AG04449 (cell line): ENCODE results near the gene TAPT1.

Source experiments
- CTCF ChIA-PET: fragments of 350-600 bp; formaldehyde crosslinking; extraction: SDS; loops from one replicate; lab custom pipeline; 2021; ENCODE audit warnings: antibody characterized with exemption; lab: Yijun Ruan, JAX
- POLR2A ChIA-PET: fragments of 400-600, 350-600 bp; formaldehyde crosslinking; extraction: SDS; loops from one replicate; lab custom pipeline; 2020; ENCODE audit warnings: antibody characterized with exemption, inconsistent platforms; lab: Yijun Ruan, JAX
- DNase-seq: peaks from one replicate; pipeline ENCODE4 v3.0.0-alpha.2; 2010; ENCODE audit warnings: low read depth, low spot score
- H3K4me3 ChIP-seq: 2 replicates; pipeline ENCODE4 v1.5.1; 2011; ENCODE audit warnings: low read depth, mild to moderate bottlenecking, control low read depth, low read length
- TF ChIP-seq, protein P1 (sequence below): IDR thresholded peaks from one replicate; pipeline ENCODE4 v1.5.1; 2011; ENCODE audit warnings: mild to moderate bottlenecking, moderate library complexity, low read length, control low read depth, inconsistent platforms; ENCODE audit not compliant: insufficient read depth; ENCODE audit errors: missing control alignments

TAPT1 gene

DNA sequence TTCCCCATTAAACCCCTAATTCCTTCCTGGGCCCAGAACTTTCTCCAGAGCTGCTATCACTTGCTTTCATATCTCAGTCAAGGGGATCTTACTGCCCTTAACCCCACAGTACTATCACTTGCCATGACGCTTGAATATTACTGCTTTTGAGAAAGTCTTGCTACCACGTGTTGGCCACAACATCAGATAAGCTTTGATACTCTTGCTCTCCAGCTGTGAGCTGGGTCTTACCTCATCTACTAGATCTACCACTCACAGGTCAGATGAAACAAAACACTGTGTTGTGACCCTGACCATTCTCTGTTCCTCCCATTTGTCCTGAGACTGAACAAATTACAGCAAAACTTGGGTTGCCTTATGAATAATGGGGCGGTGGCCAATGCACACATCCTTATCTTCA lies 12.1 kb upstream of the TAPT1 start:
- TF ChIP-seq, protein P1, sequence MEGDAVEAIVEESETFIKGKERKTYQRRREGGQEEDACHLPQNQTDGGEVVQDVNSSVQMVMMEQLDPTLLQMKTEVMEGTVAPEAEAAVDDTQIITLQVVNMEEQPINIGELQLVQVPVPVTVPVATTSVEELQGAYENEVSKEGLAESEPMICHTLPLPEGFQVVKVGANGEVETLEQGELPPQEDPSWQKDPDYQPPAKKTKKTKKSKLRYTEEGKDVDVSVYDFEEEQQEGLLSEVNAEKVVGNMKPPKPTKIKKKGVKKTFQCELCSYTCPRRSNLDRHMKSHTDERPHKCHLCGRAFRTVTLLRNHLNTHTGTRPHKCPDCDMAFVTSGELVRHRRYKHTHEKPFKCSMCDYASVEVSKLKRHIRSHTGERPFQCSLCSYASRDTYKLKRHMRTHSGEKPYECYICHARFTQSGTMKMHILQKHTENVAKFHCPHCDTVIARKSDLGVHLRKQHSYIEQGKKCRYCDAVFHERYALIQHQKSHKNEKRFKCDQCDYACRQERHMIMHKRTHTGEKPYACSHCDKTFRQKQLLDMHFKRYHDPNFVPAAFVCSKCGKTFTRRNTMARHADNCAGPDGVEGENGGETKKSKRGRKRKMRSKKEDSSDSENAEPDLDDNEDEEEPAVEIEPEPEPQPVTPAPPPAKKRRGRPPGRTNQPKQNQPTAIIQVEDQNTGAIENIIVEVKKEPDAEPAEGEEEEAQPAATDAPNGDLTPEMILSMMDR: no peak
- no peak for DNase-seq
- POLR2A ChIA-PET: no interaction called here
- H3K4me3 ChIP-seq: no peak overlapping the region
- CTCF ChIA-PET: no interaction called here

DNA sequence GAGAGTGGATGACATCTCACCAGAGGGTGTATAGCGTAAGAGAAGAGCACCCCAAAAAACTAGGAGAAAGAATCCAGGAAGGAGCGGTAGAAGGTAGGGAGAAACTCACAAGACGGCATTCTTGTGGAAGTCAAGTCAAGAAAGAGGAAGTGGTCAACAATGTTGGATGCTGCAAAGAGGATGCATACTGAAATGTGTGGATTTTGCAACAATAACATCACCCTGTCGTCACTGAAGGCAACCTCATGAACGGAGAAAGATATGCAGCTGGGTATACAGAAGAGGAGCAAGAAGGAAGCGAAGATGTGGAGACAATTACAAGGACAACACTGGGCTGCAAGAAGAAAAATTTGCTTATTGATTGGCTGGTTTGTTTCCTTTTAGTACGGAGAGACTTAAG lies 11.4 kb upstream of the TAPT1 start:
- CTCF ChIA-PET: no interaction called here
- no peak overlapping the region for H3K4me3 ChIP-seq
- no peak for DNase-seq
- POLR2A ChIA-PET: no interaction called here
- TF ChIP-seq, protein P1: no peak

DNA sequence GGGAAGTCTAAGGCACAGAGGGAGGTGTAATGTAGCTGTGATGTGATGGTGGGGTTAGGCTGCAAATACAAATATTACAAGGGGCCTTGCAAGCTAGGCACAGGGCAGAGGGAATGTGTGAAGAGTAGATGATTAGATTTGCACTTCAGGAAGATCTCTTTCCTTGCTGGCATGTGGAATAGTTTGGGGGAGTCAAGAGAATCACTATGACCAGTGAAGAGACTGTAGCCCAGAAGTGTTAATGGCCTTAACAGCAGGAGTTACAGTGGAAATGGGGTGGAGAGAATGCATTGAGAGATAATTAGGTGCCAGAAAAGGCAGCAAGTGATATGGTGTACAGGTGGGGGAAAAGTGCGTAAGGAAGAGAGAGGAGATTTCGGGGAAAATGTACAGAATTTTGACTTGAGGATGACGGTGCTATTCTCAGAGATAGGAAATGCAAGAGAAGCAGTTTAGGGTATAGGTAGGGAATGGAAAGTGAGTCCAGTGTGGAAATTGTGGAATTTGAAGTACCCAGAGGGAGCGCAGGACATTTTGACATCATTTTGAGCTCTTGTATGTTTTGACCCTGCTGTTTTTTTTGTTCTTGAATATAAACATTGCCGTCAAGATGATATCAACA lies 10.2 kb upstream of the TAPT1 start:
- DNase-seq: no peak
- ChIA-PET CTCF (interaction anchor here (0.6 to 2.2 kb wide), 5 partner anchors 9 to 411 kb away, joined by 3 to 8 read pairs (median 3); no protein-coding TSS in a partner anchor), POLR2A (no interaction called here)
- H3K4me3 ChIP-seq: no peak overlapping the region
- TF ChIP-seq, protein P1: no peak

DNA sequence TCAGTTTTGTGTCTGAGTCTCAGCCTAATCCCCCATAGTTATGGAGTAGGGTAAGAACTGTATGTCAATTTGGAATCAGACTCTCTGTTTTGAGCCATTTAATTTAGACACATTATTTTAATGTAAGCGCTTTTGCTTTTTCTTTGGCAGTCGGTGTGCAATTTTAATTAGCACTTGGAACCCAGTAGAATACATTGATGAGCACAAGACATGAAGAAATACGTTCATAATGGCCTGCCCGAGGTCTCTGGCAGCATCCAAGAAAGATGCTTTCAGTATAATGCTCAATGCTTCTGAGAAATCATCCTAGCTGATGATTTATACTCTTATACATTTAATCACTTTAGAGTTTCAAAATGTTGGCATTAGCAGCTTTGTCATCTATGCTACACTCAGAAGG lies 8.9 kb upstream of the TAPT1 start:
- TF ChIP-seq, protein P1: no peak
- CTCF ChIA-PET: interaction anchor here (0.9 to 2.2 kb wide), 3 partner anchors 12 to 349 kb away, joined by 3 to 8 read pairs (median 3); no protein-coding TSS in a partner anchor
- POLR2A ChIA-PET: no interaction called here
- H3K4me3 ChIP-seq: no peak overlapping the region
- no peak for DNase-seq

DNA sequence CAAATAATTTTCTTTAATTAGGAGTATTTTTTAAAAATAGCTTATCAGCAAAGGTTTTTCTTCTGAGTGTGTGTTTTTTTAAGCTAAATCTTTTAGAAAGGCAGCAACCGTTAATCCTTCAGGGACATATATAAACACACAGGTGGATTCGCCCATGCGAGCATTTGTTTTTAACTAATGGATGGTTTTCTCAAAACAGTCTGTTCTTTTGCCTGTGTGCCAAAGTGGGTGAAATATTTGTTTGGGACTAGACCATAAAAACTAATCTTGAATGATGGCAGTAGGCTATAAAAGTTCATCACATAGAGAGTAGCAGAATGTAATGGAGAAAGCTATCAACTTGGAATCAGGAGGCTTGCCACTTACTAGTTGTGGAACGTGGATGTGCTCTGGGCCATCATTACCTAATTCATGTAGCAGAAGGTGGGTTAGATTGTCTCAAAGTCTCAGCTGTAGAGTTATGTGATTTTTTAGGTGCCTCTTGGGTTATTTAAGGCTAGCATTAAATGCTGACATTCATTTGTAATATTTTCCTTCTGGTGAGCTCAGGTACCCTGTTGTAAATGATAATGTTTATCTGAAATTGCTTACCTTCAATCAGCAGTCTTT lies 7.4 kb upstream of the TAPT1 start:
- TF ChIP-seq, protein P1: no peak
- no peak overlapping the region for H3K4me3 ChIP-seq
- no peak for DNase-seq
- ChIA-PET POLR2A (no interaction called here), CTCF (interaction anchor here (0.9 to 1.4 kb wide), 4 partner anchors 9 to 31 kb away, joined by 3 to 6 read pairs (median 3); no protein-coding TSS in a partner anchor)

DNA sequence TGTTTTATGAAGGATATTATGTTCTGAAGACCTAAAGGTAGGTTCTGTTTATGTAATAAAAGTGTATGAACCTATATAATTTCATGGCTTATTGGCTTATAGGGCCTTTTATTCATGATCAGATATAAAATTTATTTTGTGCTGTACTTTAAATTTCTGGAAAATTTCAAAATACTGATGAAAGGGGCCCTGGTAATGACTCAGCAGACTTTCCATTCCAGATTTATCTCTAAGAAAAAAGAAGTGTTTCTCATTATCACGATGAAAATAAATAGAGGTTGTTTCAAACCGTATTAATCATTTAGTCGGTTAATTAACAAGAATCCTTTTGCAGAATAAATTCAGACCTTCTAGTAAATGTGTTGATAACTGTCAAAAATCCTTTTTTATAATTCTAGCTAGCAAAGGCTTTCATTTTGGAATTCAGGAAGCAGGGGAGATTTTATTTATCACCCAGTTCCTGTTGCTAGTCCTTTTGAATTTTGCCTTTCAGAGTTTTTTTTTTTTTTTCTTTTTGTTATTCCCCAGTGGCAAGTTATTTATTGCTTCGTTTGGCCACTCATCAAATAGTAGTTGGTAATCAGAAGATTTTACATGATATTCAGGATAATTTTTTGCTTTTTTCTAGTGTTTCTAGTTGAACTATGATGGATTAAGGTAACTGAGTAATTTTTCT lies 5.4 kb upstream of the TAPT1 start:
- ChIA-PET CTCF (interaction anchor here (1.0 kb wide), 1 partner anchor 202 kb away, joined by 3 read pairs; no protein-coding TSS in a partner anchor), POLR2A (no interaction called here)
- DNase-seq: no peak

More for the DNA sequence above, 5.4 kb upstream of the TAPT1 start:
- TF ChIP-seq, protein P1: no peak
- no peak overlapping the region for H3K4me3 ChIP-seq
